OCI-LY7 (cell line): ENCODE data around the gene SCGB2A2. TPM values are rescaled to one million over a fixed set of nuclear protein-coding genes. Genes with fewer than 3 reads are reported as not detected.
A peak's percentile ranks its signal among the peaks of the same experiment; 100 is the strongest.

Experiments
- BruUV-seq: library from RNA; stranded (reverse); fragments of 400-500 nt; replicated peaks from 2 replicates; lab custom pipeline; 2021; lab: Mats Ljungman, UMichigan
- CTCF ChIA-PET: fragments of 300-600 bp; sonication (Branson Sonifier 250); formaldehyde crosslinking; loops from one replicate; lab custom pipeline; 2022; ENCODE audit warnings: antibody characterized with exemption; ENCODE audit not compliant: unreplicated experiment; lab: Charles Lee
- POLR2A ChIA-PET: fragments of 300-600 bp; sonication (Branson Sonifier 250); formaldehyde crosslinking; loops from one replicate; lab custom pipeline; 2022; ENCODE audit warnings: antibody characterized with exemption; lab: Charles Lee
- DNase-seq: peaks from one replicate; pipeline ENCODE4 v3.0.0-alpha.2; 2015; ENCODE audit warnings: low spot score
- H2AFZ ChIP-seq: fragments of 200-600 bp; sonication (generic), shearing (Covaris generic); 2 replicates; pipeline ENCODE4 v1.6.1; 2014; ENCODE audit warnings: mild to moderate bottlenecking, antibody characterized with exemption, low read length, moderate library complexity
- H3K27ac ChIP-seq: fragments of 200-600 bp; sonication (generic); 2 replicates; pipeline ENCODE4 v1.5.1; 2014; ENCODE audit warnings: mixed run types, low read depth, mild to moderate bottlenecking, moderate library complexity, low read length, inconsistent platforms; ENCODE audit not compliant: poor library complexity, severe bottlenecking
- H3K36me3 ChIP-seq: fragments of 200-600 bp; sonication (generic); 2 replicates; pipeline ENCODE4 v1.6.1; 2014; ENCODE audit warnings: mild to moderate bottlenecking, antibody characterized with exemption, low read length, moderate library complexity, mixed read lengths; ENCODE audit not compliant: insufficient read depth
- H3K4me1 ChIP-seq: fragments of 200-600 bp; sonication (generic); 2 replicates; pipeline ENCODE4 v1.5.1; 2014; ENCODE audit warnings: mild to moderate bottlenecking, low read length; ENCODE audit not compliant: insufficient read depth, poor library complexity, severe bottlenecking
- H3K4me2 ChIP-seq: fragments of 200-600 bp; sonication (generic); 2 replicates; pipeline ENCODE4 v1.6.1; 2014; ENCODE audit warnings: mild to moderate bottlenecking, low read length
- H3K4me3 ChIP-seq: fragments of 200-600 bp; sonication (generic); 2 replicates; pipeline ENCODE4 v1.5.1; 2014; ENCODE audit warnings: mild to moderate bottlenecking, low read depth, low read length; ENCODE audit not compliant: poor library complexity, severe bottlenecking
- H3K79me2 ChIP-seq: fragments of 200-600 bp; sonication (generic); 2 replicates; pipeline ENCODE4 v1.6.1; 2016; ENCODE audit warnings: low read depth, mild to moderate bottlenecking, low read length, moderate library complexity, mixed read lengths; ENCODE audit not compliant: insufficient read depth
- H3K9me2 ChIP-seq: fragments of 200-600 bp; sonication (generic); 2 replicates; pipeline ENCODE4 v1.6.1; 2016; ENCODE audit warnings: mild to moderate bottlenecking, low read length, mixed read lengths; ENCODE audit not compliant: insufficient read depth
- H3K9me3 ChIP-seq: fragments of 200-600 bp; sonication (generic); 2 replicates; pipeline ENCODE4 v1.6.1; 2014; ENCODE audit warnings: mild to moderate bottlenecking, mixed run types, low read length, mixed read lengths
- H4K20me1 ChIP-seq: fragments of 200-600 bp; sonication (generic); 2 replicates; pipeline ENCODE4 v1.6.1; 2014; ENCODE audit warnings: mild to moderate bottlenecking, antibody characterized with exemption, low read length, moderate library complexity, mixed read lengths; ENCODE audit not compliant: insufficient read depth
- EZH2phosphoT487 ChIP-seq: fragments of 200-600 bp; sonication (generic); IDR thresholded peaks from 2 replicates; pipeline ENCODE4 v1.6.1; 2018; ENCODE audit warnings: low read depth, borderline replicate concordance, mild to moderate bottlenecking, mixed run types, antibody characterized with exemption, low read length, moderate library complexity, mixed read lengths
- intact Hi-C: fragments of 100-400 bp; cut with micrococcal nuclease; formaldehyde crosslinking; loops from one replicate; pipeline ENCODE4 v1.10.0; 2022; ENCODE audit not compliant: unreplicated experiment
- total RNA-seq, 2 experiments: library from RNA; depleted of rRNA in 1 of 2; stranded (reverse); fragments of >200 nt in 1 of 2; shearing (Covaris generic) in 1 of 2; gene quantifications; 2 replicates each; pipeline ENCODE4 v1.2.3, GENCODE V29; 2014 to 2022
- TF ChIP-seq, protein P1 (sequence below): fragments of 200-600 bp; sonication (generic); conservative IDR thresholded peaks from 2 replicates; pipeline ENCODE4 v1.5.1; 2014; ENCODE audit warnings: mild to moderate bottlenecking, antibody characterized with exemption, low read length, moderate library complexity, mixed read lengths

SCGB2A2 gene
- total RNA-seq, 2 experiments from 2014 or later = not detected

DNA sequence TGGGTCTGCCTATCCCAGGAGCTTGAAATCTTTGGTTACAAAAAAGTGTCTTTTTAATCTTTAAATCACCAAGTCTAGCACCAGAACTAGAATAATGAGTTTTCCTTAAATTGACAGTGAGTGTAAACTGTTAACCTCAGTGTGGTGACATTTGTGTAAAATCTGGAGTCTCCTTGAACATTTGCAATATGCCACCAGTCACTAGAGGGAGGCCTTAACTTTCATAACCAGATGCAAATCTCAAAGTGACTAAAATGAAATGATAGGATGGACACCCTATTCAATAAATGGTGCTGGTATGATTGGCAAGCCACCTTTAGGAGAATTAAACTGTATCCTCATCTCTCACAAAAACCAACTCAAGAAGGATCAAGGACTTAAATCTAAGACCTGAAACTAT is 36.2 kb upstream of the SCGB2A2 start:
- no peak overlapping the region for H3K27ac ChIP-seq
- intact Hi-C loops = no loop called here
- H3K4me2 ChIP-seq = no peak overlapping the region
- DNase-seq = no peak
- H2AFZ ChIP-seq = no peak overlapping the region
- no TSS peak for BruUV-seq
- H3K9me2 ChIP-seq = no peaks in the 10 kb centered on the region
- H3K79me2 ChIP-seq = no peaks in the 10 kb centered on the region
- H3K36me3 ChIP-seq = no peaks in the 10 kb centered on the region
- CTCF ChIA-PET = no interaction called here
- no peaks in the 10 kb centered on the region for H4K20me1 ChIP-seq
- no peak for TF ChIP-seq EZH2phosphoT487
- TF ChIP-seq, protein P1, sequence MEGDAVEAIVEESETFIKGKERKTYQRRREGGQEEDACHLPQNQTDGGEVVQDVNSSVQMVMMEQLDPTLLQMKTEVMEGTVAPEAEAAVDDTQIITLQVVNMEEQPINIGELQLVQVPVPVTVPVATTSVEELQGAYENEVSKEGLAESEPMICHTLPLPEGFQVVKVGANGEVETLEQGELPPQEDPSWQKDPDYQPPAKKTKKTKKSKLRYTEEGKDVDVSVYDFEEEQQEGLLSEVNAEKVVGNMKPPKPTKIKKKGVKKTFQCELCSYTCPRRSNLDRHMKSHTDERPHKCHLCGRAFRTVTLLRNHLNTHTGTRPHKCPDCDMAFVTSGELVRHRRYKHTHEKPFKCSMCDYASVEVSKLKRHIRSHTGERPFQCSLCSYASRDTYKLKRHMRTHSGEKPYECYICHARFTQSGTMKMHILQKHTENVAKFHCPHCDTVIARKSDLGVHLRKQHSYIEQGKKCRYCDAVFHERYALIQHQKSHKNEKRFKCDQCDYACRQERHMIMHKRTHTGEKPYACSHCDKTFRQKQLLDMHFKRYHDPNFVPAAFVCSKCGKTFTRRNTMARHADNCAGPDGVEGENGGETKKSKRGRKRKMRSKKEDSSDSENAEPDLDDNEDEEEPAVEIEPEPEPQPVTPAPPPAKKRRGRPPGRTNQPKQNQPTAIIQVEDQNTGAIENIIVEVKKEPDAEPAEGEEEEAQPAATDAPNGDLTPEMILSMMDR = peak; percentile 29; the same call in 1 of the 2 replicates
- no peak overlapping the region for H3K4me3 ChIP-seq
- no peaks in the 10 kb centered on the region for H3K9me3 ChIP-seq
- POLR2A ChIA-PET = no interaction called here
- H3K4me1 ChIP-seq = no peaks in the 10 kb centered on the region

DNA sequence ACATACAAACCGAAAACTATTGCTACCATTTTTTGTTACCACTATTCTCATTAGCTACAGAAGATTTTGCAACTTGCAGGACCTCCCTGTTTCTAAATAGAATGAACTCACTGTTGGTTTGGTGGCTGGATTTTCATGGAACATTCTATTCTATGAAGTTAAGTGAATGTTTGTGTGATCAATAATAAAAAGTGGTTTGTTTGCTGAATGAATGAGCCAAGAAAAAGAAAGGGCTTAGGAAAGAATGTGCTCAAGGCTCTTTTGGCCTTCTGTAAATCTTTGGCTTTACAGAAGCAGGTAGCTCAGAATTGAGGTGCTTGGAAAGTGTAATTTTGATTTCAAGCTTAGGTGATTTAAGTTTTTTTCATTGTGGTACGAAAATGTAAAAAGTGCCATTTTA is 33.8 kb upstream of the SCGB2A2 start:
- Histone ChIP-seq H3K9me2 (no peaks in the 10 kb centered on the region), H3K27ac (no peak overlapping the region), H4K20me1 (no peaks in the 10 kb centered on the region), H3K79me2 (no peaks in the 10 kb centered on the region), H2AFZ (no peak overlapping the region), H3K4me2 (no peak overlapping the region), H3K36me3 (no peaks in the 10 kb centered on the region), H3K4me1 (no peaks in the 10 kb centered on the region), H3K4me3 (no peak overlapping the region), H3K9me3 (no peaks in the 10 kb centered on the region)
- ChIA-PET CTCF (no interaction called here), POLR2A (no interaction called here)
- no peak for DNase-seq
- intact Hi-C loops = no loop called here
- TF ChIP-seq, protein P1 = no peak
- no peak for TF ChIP-seq EZH2phosphoT487
- BruUV-seq = no TSS peak

DNA sequence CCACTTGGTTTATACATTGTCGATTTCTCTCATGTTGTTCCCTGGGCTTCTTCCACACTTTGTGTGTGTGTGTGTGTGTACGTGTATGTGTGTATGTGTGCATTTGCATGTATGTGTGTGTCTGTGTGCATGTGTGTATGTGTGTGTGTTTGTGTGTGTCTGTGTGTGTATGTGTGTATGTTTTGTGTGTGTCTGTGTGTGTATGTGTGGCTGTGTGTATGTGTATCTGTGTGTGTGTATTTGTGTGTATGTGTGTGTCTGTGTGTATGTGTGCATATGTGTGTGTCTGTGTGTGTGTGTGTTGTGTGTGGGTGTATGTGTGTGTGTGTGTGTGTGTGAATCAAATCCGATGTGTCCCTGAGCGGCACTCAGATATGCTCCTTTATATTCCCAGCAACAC is 32.5 kb upstream of the SCGB2A2 start:
- Histone ChIP-seq H3K27ac (no peak overlapping the region), H3K9me3 (no peaks in the 10 kb centered on the region), H3K4me1 (no peaks in the 10 kb centered on the region), H3K79me2 (no peaks in the 10 kb centered on the region), H3K9me2 (no peaks in the 10 kb centered on the region), H3K4me2 (no peak overlapping the region), H3K4me3 (no peak overlapping the region), H3K36me3 (no peaks in the 10 kb centered on the region), H2AFZ (no peak overlapping the region), H4K20me1 (no peaks in the 10 kb centered on the region)
- no TSS peak for BruUV-seq
- POLR2A ChIA-PET = no interaction called here
- no peak for DNase-seq
- intact Hi-C loops = no loop called here
- CTCF ChIA-PET = no interaction called here
- TF ChIP-seq, protein P1 = no peak
- TF ChIP-seq EZH2phosphoT487 = no peak
